Measurements from ENCODE around the gene ZDHHC11B.
"Not testable (repeated sequence)": the region's sequence is repeated elsewhere in the genome, so short reads cannot be mapped to it uniquely, and the experiment has no call there.

DNA sequence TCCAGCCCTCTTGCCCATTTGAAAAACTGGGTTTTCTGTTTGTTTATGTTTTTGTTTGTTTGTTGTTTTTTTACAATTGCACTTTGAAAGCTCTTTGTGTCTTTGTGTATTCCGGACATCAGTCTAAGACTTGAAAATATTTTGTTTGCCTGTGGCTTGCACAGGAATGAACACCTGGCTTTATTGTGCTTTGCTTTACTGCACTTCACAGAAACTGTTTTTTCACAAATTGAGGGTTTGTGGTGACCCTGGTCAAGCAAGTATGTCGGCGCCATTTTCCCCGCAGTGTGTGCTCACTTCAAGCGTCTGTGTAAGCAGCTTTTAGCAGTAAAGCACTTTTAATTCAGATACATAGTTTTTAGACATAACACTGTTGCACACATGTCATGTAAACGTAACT lies 42.3 kb downstream of the ZDHHC11B start:
- TF ChIP-seq, protein P1, sequence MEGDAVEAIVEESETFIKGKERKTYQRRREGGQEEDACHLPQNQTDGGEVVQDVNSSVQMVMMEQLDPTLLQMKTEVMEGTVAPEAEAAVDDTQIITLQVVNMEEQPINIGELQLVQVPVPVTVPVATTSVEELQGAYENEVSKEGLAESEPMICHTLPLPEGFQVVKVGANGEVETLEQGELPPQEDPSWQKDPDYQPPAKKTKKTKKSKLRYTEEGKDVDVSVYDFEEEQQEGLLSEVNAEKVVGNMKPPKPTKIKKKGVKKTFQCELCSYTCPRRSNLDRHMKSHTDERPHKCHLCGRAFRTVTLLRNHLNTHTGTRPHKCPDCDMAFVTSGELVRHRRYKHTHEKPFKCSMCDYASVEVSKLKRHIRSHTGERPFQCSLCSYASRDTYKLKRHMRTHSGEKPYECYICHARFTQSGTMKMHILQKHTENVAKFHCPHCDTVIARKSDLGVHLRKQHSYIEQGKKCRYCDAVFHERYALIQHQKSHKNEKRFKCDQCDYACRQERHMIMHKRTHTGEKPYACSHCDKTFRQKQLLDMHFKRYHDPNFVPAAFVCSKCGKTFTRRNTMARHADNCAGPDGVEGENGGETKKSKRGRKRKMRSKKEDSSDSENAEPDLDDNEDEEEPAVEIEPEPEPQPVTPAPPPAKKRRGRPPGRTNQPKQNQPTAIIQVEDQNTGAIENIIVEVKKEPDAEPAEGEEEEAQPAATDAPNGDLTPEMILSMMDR (IDR thresholded peaks at IDR 0.05) = not testable (repeated sequence)
- TF ChIP-seq EZH2 (IDR thresholded peaks at IDR 0.05) = not testable (repeated sequence)

Data from neural progenitor cell (in vitro differentiated cells).